SK-N-MC (cell line): Measurements from ENCODE around the gene RASA3.

Experiments used
- EZH2 ChIP-seq: fragments of 200-600 bp; sonication (generic); IDR thresholded peaks from one replicate; pipeline ENCODE4 v1.6.1; 2017; ENCODE audit warnings: antibody characterized with exemption
- FOXP2 ChIP-seq: optimal IDR thresholded peaks from 2 replicates; pipeline ENCODE3; 2011; ENCODE audit warnings: mild to moderate bottlenecking, moderate library complexity; ENCODE audit not compliant: insufficient read depth; ENCODE audit errors: extremely low read length, control extremely low read depth
- POLR2AphosphoS5 ChIP-seq: IDR thresholded peaks from 2 replicates; pipeline ENCODE4 v1.6.1; 2012; ENCODE audit warnings: mild to moderate bottlenecking, low read depth, low read length, borderline replicate concordance

GRCh38 chr13:114022876-114023275 lies 109.5 kb downstream of the RASA3 start:
- TF ChIP-seq EZH2 (no peak), POLR2AphosphoS5 (no peak), FOXP2 (no peak)
